Measurements from ENCODE around the gene KCNJ10.

The KCNJ10 gene

GRCh38 chr1:159985473-159985872 lies 84.5 kb downstream of the KCNJ10 start:
- peaks cover 0 to 9% of the 10 kb centered on the region in 2 donors for H3K27me3 ChIP-seq
- intact Hi-C loops (cut with DNase I; ENCODE audit: low total_unique reads), result no loop called here
- DNase-seq, result no peak
- H3K4me3 ChIP-seq, result no peak overlapping the region
- TF ChIP-seq CTCF (IDR thresholded peaks at IDR 0.05), result no peak
- H3K9me3 ChIP-seq, result no peaks in the 10 kb centered on the region
- H3K27ac ChIP-seq, result no peak overlapping the region
- H3K36me3 ChIP-seq, result no peaks in the 10 kb centered on the region
- H3K4me1 ChIP-seq, result no peaks in the 10 kb centered on the region

- no peaks in the 10 kb centered on the region for H3K9me3 ChIP-seq
- no peak for DNase-seq
- H3K4me3 ChIP-seq, result no peak overlapping the region
- H3K4me1 ChIP-seq, result no peaks in the 10 kb centered on the region
- H3K36me3 ChIP-seq, result no peaks in the 10 kb centered on the region
- no peak for TF ChIP-seq CTCF (IDR thresholded peaks at IDR 0.05)
- peaks cover 0 to 6% of the 10 kb centered on the region in 2 donors for H3K27me3 ChIP-seq
- no peak overlapping the region for H3K27ac ChIP-seq
- intact Hi-C loops (cut with DNase I; ENCODE audit: low total_unique reads), result no loop called here
Observed at GRCh38 chr1:159983681-159984080, 86.3 kb downstream of the KCNJ10 start.

- Histone ChIP-seq H3K9me3 (no peaks in the 10 kb centered on the region), H3K27ac (no peak overlapping the region), H3K4me1 (no peaks in the 10 kb centered on the region), H3K4me3 (no peak overlapping the region), H3K36me3 (no peaks in the 10 kb centered on the region), H3K27me3 (peaks cover 0 to 3% of the 10 kb centered on the region in 2 donors)
- DNase-seq, result no peak
- intact Hi-C loops (cut with DNase I; ENCODE audit: low total_unique reads), result no loop called here
- TF ChIP-seq CTCF (IDR thresholded peaks at IDR 0.05), result no peak
Observed at GRCh38 chr1:159982280-159982679, 87.7 kb downstream of the KCNJ10 start.

GRCh38 chr1:159981351-159982055 lies 88.5 kb downstream of the KCNJ10 start:
- intact Hi-C loops (cut with DNase I; ENCODE audit: low total_unique reads), result no loop called here
- Histone ChIP-seq H3K27ac (no peak overlapping the region), H3K4me1 (no peaks in the 10 kb centered on the region), H3K9me3 (no peaks in the 10 kb centered on the region), H3K36me3 (no peaks in the 10 kb centered on the region), H3K27me3 (peaks cover 0 to 3% of the 10 kb centered on the region in 2 donors), H3K4me3 (no peak overlapping the region)
- no peak for TF ChIP-seq CTCF (IDR thresholded peaks at IDR 0.05)
- DNase-seq, result no peak

GRCh38 chr1:159980786-159981185 lies 89.2 kb downstream of the KCNJ10 start:
- no peaks in the 10 kb centered on the region for H3K36me3 ChIP-seq
- intact Hi-C loops (cut with DNase I; ENCODE audit: low total_unique reads), result no loop called here
- TF ChIP-seq CTCF (IDR thresholded peaks at IDR 0.05), result no peak
- peaks cover 0 to 3% of the 10 kb centered on the region in 2 donors for H3K27me3 ChIP-seq
- no peaks in the 10 kb centered on the region for H3K4me1 ChIP-seq
- no peaks in the 10 kb centered on the region for H3K9me3 ChIP-seq
- no peak overlapping the region for H3K4me3 ChIP-seq
- no peak for DNase-seq
- no peak overlapping the region for H3K27ac ChIP-seq

Measured in tibial artery (tissue), 4 donors.